CD4-positive, alpha-beta T cell treated with Interleukin-21 for 1 hour (primary cell): Measurements from ENCODE around the gene ZNF418.
A peak's percentile ranks its signal among the peaks of the same experiment; 100 is the strongest.
"Not testable (repeated sequence)": the region's sequence is repeated elsewhere in the genome, so short reads cannot be mapped to it uniquely, and the experiment has no call there.

Experiments used
- DNase-seq: peaks from one replicate; pipeline ENCODE4 v3.0.0-alpha.2; 2020

ZNF418 gene

DNA sequence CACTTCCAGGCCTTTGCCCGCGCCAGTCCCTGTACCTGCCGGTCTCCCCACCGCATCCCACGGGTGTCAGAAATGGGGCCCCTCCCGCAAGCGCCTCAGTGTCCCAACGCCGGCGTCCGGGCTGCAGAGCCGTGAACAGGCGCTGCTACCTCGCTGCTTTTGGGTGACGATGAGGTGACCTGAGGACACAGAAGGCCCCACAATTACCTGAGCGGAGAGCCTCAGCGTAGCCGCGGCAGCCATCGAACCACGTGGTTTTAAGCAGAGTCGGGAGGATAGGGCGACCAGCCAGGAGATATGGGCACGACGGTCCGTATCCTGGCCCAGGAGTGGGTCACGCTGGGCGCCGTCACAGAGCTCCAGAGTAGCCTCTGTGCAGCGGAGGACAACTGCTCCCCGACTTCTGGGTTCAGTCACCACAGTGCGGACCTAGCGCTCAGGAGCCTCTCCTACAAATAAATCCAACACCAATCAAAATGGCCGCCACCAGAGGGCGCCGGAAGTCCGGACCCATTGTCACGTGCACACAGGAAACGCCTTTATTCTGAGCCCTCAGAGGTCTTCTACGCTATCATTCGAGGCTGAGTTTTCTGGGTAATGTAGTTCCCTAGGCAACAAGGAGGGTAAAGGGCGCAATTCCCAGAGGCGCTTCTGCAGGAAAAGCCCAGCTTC, 46.5 kb downstream of the ZNF418 start, which contains the start of gene ZNF814:
Gene ZNF814, minus strand, starts transcription at position 478 of the 672 bp plus-strand sequence. Its CDS starts 235 bp downstream, at position 243.
- DNase-seq = peak; percentile 90

DNA sequence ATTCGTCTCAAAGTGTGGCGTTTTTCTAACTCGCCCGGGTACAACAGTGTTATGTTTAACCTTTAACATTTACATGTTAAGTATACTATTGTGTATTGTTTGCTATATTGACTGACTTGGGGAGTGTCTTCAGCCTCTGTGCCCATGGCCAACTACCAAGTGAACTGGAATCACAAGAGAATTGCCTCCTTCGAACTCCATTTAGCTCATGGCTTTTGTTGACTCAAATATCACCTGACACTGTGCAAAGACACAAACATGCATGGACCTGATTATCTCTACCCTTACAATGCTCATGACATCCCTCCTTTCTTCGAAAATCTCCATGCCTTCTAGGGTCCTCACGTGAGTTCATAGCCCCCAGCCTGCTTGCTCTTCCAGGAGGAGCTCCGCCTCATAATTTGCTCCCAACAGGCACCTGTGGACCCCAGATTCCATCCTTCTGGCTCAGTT, 47.1 kb downstream of the ZNF418 start:
- DNase-seq = no peak

- no peak for DNase-seq
These were observed 47.8 kb downstream of the ZNF418 start for GRCh38 chr19:57887195-57887941.

- DNase-seq = no peak
These were observed 49.2 kb downstream of the ZNF418 start for GRCh38 chr19:57886046-57886445.

- not testable (repeated sequence) for DNase-seq
These were observed 61.1 kb downstream of the ZNF418 start for GRCh38 chr19:57873883-57874799.

DNA sequence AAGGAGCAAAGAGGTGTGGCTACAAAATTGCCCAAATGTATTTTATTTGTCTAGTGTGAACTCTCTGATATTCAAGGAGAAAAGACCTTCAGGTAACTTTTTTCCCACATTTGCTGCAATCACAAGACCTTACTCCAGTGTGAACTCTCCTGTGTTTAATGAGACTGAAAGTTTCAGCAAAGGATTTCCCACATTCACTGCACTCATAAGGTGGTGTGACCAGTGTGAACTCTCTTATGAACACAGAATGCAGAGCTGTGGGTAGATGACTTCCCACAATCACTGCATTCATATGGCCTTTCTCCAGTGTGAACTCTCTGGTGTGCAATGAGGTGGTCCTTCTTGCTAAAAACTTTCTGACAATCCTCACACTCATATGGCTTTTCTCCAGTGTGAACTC, 62.8 kb downstream of the ZNF418 start:
- no peak for DNase-seq
